Stimulated activated CD4-positive, alpha-beta T cell treated with anti-CD3 and anti-CD28 coated beads, Interleukin-15, amount 100 ng/mL, for 1 hour (primary cell): Measurements from ENCODE around the gene TRAF1.

Experiments used
- DNase-seq, 2 donors: peaks; one replicate each; pipeline ENCODE4 v3.0.0-alpha.2; 2020; ENCODE audit warnings: low read depth in 1 of 2, low spot score in 1 of 2

The TRAF1 gene

GRCh38 chr9:120890320-120891244, 36.0 kb downstream of the TRAF1 start:
- no peak for DNase-seq

- no peak for DNase-seq
Observed at GRCh38 chr9:120889606-120890271, 36.9 kb downstream of the TRAF1 start.

- DNase-seq = no peak
Observed at GRCh38 chr9:120888626-120889025, 38.0 kb downstream of the TRAF1 start.

- DNase-seq = no peak
Observed at GRCh38 chr9:120886490-120886967, 40.1 kb downstream of the TRAF1 start.

GRCh38 chr9:120885958-120886357, 40.6 kb downstream of the TRAF1 start:
- no peak for DNase-seq

GRCh38 chr9:120885457-120885856, 41.1 kb downstream of the TRAF1 start:
- no peak for DNase-seq

GRCh38 chr9:120883608-120883996, 43.0 kb downstream of the TRAF1 start:
- no peak for DNase-seq

GRCh38 chr9:120882935-120883607, 43.5 kb downstream of the TRAF1 start:
- DNase-seq = no peak

- no peak for DNase-seq
Observed at GRCh38 chr9:120879446-120879845, 47.1 kb downstream of the TRAF1 start.

- DNase-seq = no peak
Observed at GRCh38 chr9:120878188-120879130, 48.1 kb downstream of the TRAF1 start.

- peak; percentile 42 to 49 for DNase-seq
Observed at GRCh38 chr9:120877276-120878034, 49.1 kb downstream of the TRAF1 start.

GRCh38 chr9:120876842-120877240, 49.8 kb downstream of the TRAF1 start, which contains the start of gene PHF19:
Gene PHF19, minus strand, starts transcription at chr9:120877188. Its CDS starts 2,447 bp downstream, at chr9:120874741.
- no peak for DNase-seq

- peak; percentile 62 to 65 for DNase-seq
Observed at GRCh38 chr9:120875954-120876841, 50.4 kb downstream of the TRAF1 start.

- no peak for DNase-seq
Observed at GRCh38 chr9:120875643-120875953, 51.0 kb downstream of the TRAF1 start.

- DNase-seq = no peak
Observed at GRCh38 chr9:120875195-120875565, 51.4 kb downstream of the TRAF1 start.

- no peak for DNase-seq
Observed at GRCh38 chr9:120874226-120875194, 52.1 kb downstream of the TRAF1 start.

GRCh38 chr9:120873512-120873911, 53.1 kb downstream of the TRAF1 start:
- DNase-seq = no peak
